Measurements from ENCODE around the gene KDM2B. TPM values are rescaled to one million over a fixed set of nuclear protein-coding genes. Genes with fewer than 3 reads are reported as not detected.

The KDM2B gene
- total and polyA plus RNA-seq, 10 of the 15 experiments (the other 5 are each of a cell fraction or from before 2014, with no cell fraction given) = 13.6 to 124 (median 40.4) TPM

- TF ChIP-seq, protein P1, sequence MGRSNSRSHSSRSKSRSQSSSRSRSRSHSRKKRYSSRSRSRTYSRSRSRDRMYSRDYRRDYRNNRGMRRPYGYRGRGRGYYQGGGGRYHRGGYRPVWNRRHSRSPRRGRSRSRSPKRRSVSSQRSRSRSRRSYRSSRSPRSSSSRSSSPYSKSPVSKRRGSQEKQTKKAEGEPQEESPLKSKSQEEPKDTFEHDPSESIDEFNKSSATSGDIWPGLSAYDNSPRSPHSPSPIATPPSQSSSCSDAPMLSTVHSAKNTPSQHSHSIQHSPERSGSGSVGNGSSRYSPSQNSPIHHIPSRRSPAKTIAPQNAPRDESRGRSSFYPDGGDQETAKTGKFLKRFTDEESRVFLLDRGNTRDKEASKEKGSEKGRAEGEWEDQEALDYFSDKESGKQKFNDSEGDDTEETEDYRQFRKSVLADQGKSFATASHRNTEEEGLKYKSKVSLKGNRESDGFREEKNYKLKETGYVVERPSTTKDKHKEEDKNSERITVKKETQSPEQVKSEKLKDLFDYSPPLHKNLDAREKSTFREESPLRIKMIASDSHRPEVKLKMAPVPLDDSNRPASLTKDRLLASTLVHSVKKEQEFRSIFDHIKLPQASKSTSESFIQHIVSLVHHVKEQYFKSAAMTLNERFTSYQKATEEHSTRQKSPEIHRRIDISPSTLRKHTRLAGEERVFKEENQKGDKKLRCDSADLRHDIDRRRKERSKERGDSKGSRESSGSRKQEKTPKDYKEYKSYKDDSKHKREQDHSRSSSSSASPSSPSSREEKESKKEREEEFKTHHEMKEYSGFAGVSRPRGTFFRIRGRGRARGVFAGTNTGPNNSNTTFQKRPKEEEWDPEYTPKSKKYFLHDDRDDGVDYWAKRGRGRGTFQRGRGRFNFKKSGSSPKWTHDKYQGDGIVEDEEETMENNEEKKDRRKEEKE (IDR thresholded peaks at IDR 0.05) = no peak
- TF ChIP-seq, protein P2, sequence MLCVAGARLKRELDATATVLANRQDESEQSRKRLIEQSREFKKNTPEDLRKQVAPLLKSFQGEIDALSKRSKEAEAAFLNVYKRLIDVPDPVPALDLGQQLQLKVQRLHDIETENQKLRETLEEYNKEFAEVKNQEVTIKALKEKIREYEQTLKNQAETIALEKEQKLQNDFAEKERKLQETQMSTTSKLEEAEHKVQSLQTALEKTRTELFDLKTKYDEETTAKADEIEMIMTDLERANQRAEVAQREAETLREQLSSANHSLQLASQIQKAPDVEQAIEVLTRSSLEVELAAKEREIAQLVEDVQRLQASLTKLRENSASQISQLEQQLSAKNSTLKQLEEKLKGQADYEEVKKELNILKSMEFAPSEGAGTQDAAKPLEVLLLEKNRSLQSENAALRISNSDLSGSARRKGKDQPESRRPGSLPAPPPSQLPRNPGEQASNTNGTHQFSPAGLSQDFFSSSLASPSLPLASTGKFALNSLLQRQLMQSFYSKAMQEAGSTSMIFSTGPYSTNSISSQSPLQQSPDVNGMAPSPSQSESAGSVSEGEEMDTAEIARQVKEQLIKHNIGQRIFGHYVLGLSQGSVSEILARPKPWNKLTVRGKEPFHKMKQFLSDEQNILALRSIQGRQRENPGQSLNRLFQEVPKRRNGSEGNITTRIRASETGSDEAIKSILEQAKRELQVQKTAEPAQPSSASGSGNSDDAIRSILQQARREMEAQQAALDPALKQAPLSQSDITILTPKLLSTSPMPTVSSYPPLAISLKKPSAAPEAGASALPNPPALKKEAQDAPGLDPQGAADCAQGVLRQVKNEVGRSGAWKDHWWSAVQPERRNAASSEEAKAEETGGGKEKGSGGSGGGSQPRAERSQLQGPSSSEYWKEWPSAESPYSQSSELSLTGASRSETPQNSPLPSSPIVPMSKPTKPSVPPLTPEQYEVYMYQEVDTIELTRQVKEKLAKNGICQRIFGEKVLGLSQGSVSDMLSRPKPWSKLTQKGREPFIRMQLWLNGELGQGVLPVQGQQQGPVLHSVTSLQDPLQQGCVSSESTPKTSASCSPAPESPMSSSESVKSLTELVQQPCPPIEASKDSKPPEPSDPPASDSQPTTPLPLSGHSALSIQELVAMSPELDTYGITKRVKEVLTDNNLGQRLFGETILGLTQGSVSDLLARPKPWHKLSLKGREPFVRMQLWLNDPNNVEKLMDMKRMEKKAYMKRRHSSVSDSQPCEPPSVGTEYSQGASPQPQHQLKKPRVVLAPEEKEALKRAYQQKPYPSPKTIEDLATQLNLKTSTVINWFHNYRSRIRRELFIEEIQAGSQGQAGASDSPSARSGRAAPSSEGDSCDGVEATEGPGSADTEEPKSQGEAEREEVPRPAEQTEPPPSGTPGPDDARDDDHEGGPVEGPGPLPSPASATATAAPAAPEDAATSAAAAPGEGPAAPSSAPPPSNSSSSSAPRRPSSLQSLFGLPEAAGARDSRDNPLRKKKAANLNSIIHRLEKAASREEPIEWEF (IDR thresholded peaks at IDR 0.05; ENCODE audit: insufficient replicate concordance, low read depth, low read length) = no peak
- TF ChIP-seq TCF12 (IDR thresholded peaks at IDR 0.05; ENCODE audit: low read depth, low read length) = no peak
- no peak for TF ChIP-seq CHD2 (IDR thresholded peaks at IDR 0.05; ENCODE audit: borderline replicate concordance, low read depth, low read length)
- no peak for TF ChIP-seq KDM1A (IDR thresholded peaks at IDR 0.05; ENCODE audit: borderline replicate concordance)
- TF ChIP-seq, protein P3, sequence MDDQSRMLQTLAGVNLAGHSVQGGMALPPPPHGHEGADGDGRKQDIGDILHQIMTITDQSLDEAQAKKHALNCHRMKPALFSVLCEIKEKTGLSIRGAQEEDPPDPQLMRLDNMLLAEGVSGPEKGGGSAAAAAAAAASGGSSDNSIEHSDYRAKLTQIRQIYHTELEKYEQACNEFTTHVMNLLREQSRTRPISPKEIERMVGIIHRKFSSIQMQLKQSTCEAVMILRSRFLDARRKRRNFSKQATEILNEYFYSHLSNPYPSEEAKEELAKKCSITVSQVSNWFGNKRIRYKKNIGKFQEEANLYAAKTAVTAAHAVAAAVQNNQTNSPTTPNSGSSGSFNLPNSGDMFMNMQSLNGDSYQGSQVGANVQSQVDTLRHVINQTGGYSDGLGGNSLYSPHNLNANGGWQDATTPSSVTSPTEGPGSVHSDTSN (IDR thresholded peaks at IDR 0.05; ENCODE audit: insufficient replicate concordance, low read depth, low read length) = no peak
These were observed 72.8 kb downstream of the KDM2B start (continued) for GRCh38 chr12:121507984-121508383.

Measured in GM12878 (cell line).